ENCODE results near the gene RAD51B. TPM values are rescaled to one million over a fixed set of nuclear protein-coding genes. Genes with fewer than 3 reads are reported as not detected.
A peak's percentile ranks its signal among the peaks of the same experiment; 100 is the strongest.

RAD51B gene
- total and polyA plus RNA-seq, 2 of the 13 experiments (the other 11 are each of a cell fraction or from before 2014, with no cell fraction given) = 7.0 to 9.5 TPM

DNA sequence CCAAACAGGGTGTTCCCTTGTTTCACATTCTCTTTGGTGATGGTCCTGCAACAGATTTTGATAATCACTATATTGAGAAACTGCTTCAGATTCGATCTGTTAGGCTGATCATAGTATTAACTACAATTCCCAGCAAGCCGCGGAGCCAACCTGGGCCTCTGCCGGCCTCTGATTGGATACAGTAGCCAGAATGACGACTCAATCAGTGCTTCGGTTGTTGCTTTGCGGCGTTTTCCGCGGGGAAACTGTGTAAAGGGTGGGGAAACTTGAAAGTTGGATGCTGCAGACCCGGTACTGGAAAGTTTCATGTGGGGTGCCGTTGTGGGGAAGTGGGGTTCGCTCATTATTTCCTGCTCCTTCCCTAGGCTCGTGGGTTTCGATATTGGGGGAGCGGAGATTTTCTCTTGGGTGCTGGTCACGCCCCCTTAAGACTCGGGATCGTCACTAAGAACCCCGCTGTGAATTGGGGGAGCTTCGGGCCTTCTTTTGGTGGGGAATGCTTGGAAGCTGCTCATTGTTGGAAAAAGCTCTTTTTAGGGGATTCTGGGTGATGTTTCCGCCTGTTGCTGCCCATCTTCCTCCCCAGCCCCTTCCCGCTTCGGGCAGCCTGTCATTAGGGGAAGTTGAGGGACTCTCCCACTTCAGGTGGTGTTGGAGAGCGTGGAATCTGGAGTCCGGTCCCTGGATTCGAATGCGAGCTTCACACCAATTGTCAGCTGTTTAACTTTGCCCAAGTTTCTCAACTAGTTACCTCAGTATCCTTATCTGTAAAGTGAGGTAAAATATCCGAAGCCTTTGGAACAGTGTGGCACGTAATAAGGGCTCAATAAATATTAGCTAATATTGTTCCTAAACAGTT lies at the start of gene RAD51B (continued):
- TF ChIP-seq ZBTB46 (CRISPR knock-in tag; IDR thresholded peaks at IDR 0.05; ENCODE audit: borderline replicate concordance) = no peak
- no peak for TF ChIP-seq ZNF567 (CRISPR knock-in tag; IDR thresholded peaks at IDR 0.05; ENCODE audit: borderline replicate concordance)
- no peak for TF ChIP-seq U2AF2 (IDR thresholded peaks at IDR 0.05; ENCODE audit: low read depth, low read length)
- TF ChIP-seq ZNF329 (CRISPR knock-in tag; IDR thresholded peaks at IDR 0.05; ENCODE audit: low read depth) = no peak
- TF ChIP-seq ZNF512B (CRISPR knock-in tag; IDR thresholded peaks at IDR 0.05; ENCODE audit: borderline replicate concordance) = no peak
- TF ChIP-seq KMT2A (CRISPR knock-in tag; IDR thresholded peaks at IDR 0.05) = peak; percentile 43; the same call in 1 of the 2 replicates
- TF ChIP-seq ZNF33A (CRISPR knock-in tag; IDR thresholded peaks at IDR 0.05; ENCODE audit: borderline replicate concordance) = no peak
- TF ChIP-seq ZNF607 (CRISPR knock-in tag; IDR thresholded peaks at IDR 0.05; ENCODE audit: borderline replicate concordance) = peak; percentile 45; the same call in 1 of the 2 replicates
- no peak for TF ChIP-seq DR1 (CRISPR knock-in tag; IDR thresholded peaks at IDR 0.05)
- no peak for TF ChIP-seq ZHX2 (IDR thresholded peaks at IDR 0.05; ENCODE audit: low read depth)
- no peak for TF ChIP-seq ZHX2 (CRISPR knock-in tag; IDR thresholded peaks at IDR 0.05; ENCODE audit: borderline replicate concordance)
- TF ChIP-seq ZBED4 (CRISPR knock-in tag; IDR thresholded peaks at IDR 0.05; ENCODE audit: borderline replicate concordance) = no peak

Data from HepG2 (cell line).